ENCODE measurements around the gene CFB. TPM values are rescaled to one million over a fixed set of nuclear protein-coding genes. Genes with fewer than 3 reads are reported as not detected.

CFB gene
- total RNA-seq, 1 donor from 2014 or later = 13.8 TPM

DNA sequence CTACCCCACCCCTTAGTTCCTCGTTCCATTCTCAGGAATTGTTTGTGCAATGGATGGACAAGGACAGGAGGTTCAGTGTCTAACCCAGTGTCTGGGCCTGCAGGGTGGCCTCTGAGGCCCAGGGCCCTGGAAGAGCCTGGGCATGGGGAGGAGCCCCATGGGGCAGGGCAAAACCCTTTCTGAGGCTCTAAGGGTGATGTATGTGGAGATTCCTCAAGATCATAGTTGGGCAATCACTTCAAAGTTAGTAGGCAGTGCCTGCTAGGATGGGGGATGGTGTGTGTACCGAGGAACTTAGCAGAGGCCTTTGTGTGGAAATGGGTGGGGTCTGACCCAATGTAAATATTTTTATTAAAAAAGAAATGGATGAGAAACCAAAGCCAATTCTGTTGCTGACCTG, 25.1 kb upstream of the CFB start:
- Histone ChIP-seq H3K4me3 (ENCODE audit: low read depth, low read length) (no peak overlapping the region), H3K27me3 (ENCODE audit: control insufficient read depth, insufficient read depth, low read length) (no peaks in the 10 kb centered on the region), H3K36me3 (ENCODE audit: control insufficient read depth, insufficient read depth, low read length) (no peaks in the 10 kb centered on the region)
- TF ChIP-seq, protein P1, sequence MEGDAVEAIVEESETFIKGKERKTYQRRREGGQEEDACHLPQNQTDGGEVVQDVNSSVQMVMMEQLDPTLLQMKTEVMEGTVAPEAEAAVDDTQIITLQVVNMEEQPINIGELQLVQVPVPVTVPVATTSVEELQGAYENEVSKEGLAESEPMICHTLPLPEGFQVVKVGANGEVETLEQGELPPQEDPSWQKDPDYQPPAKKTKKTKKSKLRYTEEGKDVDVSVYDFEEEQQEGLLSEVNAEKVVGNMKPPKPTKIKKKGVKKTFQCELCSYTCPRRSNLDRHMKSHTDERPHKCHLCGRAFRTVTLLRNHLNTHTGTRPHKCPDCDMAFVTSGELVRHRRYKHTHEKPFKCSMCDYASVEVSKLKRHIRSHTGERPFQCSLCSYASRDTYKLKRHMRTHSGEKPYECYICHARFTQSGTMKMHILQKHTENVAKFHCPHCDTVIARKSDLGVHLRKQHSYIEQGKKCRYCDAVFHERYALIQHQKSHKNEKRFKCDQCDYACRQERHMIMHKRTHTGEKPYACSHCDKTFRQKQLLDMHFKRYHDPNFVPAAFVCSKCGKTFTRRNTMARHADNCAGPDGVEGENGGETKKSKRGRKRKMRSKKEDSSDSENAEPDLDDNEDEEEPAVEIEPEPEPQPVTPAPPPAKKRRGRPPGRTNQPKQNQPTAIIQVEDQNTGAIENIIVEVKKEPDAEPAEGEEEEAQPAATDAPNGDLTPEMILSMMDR (IDR thresholded peaks at IDR 0.05; ENCODE audit: insufficient read depth, low read length, poor library complexity, severe bottlenecking) = no peak
- no peak for DNase-seq (ENCODE audit: low read depth)

DNA sequence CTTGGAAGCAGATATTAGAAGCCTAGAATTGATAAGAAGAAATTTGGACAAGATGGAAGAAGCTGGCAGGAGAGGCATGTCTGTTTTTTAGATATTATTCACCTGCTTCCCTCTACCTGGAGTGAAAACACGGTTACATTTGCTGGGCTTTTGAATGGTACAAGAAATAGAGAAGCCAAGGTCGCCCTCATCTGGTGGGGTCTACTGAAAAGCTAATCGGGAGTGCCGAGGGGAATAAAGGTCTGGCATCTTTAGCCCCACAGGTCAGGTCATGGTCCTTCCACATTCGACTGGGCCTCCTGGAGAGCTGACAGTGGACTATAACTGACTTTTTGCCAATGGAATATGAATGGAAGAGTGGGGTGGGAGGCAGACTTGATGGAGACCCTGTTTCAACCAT, 23.0 kb upstream of the CFB start:
- no peak for DNase-seq (ENCODE audit: low read depth)
- H3K36me3 ChIP-seq (ENCODE audit: control insufficient read depth, insufficient read depth, low read length) = no peaks in the 10 kb centered on the region
- no peak overlapping the region for H3K4me3 ChIP-seq (ENCODE audit: low read depth, low read length)
- TF ChIP-seq, protein P1 (IDR thresholded peaks at IDR 0.05; ENCODE audit: insufficient read depth, low read length, poor library complexity, severe bottlenecking) = peak; percentile 27
- H3K27me3 ChIP-seq (ENCODE audit: control insufficient read depth, insufficient read depth, low read length) = peaks cover 5% of the 10 kb centered on the region

DNA sequence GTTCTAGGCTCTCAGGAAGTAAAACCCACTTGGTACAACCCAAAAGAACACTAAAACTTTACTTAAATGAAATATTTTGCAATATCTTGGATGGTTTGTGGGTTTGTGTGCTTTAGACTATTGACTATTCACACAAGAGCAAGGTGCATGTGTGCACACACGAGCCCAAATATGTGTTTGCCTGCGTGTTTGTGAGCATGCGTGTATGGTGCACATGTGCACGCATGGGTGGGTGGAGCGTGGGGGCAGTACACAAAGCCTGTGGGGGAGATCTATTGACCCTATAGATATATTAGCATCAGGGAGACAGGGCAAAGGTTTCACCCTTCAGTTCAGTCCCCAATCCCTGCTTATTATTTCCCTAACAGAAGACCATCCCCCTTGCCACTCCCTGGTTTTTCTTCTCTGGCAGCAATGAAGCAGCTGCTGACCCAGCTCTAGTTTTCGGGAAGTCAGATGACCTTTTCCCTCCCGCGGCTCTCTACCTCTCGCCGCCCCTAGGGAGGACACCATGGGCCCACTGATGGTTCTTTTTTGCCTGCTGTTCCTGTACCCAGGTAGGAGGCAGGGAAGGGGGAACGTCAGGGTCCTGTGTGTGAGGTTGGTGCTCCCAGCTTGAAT, 18.5 kb upstream of the CFB start, which contains the start of gene C2:
C2 (plus strand) TSS at position 476 of the 621 bp plus-strand sequence; CDS start at position 512, 36 bp downstream.
- DNase-seq (ENCODE audit: low read depth) = no peak
- TF ChIP-seq, protein P1 (IDR thresholded peaks at IDR 0.05; ENCODE audit: insufficient read depth, low read length, poor library complexity, severe bottlenecking) = no peak
- Histone ChIP-seq H3K36me3 (ENCODE audit: control insufficient read depth, insufficient read depth, low read length) (no peaks in the 10 kb centered on the region), H3K4me3 (ENCODE audit: low read depth, low read length) (no peak within 1 kb of the TSS), H3K27me3 (ENCODE audit: control insufficient read depth, insufficient read depth, low read length) (peaks cover 5% of the 10 kb centered on the region)

DNA sequence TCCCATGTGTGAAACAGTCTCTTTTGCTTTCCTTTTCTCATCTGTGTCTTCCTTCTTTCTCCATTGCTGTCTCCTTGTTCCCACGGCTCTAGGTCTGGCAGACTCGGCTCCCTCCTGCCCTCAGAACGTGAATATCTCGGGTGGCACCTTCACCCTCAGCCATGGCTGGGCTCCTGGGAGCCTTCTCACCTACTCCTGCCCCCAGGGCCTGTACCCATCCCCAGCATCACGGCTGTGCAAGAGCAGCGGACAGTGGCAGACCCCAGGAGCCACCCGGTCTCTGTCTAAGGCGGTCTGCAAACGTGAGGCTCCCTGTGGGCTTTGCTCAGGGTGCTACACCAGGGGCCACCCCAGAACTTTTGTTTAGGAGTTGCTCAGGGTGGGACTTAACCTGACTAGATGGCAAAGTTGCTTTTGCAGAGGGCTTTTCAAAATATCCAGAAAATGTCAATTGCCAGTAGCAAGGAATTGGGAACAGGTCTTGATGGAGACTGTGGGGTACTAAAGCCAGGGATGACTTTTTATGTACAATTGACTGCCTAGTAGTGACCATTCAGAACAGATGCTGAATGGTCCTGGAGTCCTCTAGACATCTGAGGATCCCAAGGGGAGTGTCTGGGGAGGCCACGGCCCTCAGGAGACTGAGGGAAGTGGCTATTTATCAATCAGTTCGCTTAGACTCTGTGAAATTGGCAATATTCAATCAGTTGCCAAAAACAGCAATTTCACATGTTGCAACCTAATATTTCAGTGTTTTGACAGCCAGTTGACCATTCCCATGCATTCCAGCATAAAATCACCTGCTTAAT, 17.8 kb upstream of the CFB start:
- Histone ChIP-seq H3K4me3 (ENCODE audit: low read depth, low read length) (no peak overlapping the region), H3K27me3 (ENCODE audit: control insufficient read depth, insufficient read depth, low read length) (peaks cover 6% of the 10 kb centered on the region), H3K36me3 (ENCODE audit: control insufficient read depth, insufficient read depth, low read length) (no peaks in the 10 kb centered on the region)
- no peak for DNase-seq (ENCODE audit: low read depth)
- TF ChIP-seq, protein P1 (IDR thresholded peaks at IDR 0.05; ENCODE audit: insufficient read depth, low read length, poor library complexity, severe bottlenecking) = no peak

DNA sequence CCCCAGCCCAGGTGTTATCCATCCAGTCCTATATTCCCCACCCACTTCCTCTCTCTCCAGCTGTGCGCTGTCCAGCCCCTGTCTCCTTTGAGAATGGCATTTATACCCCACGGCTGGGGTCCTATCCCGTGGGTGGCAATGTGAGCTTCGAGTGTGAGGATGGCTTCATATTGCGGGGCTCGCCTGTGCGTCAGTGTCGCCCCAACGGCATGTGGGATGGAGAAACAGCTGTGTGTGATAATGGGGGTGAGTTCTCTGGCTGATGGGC, 17.3 kb upstream of the CFB start:
- Histone ChIP-seq H3K27me3 (ENCODE audit: control insufficient read depth, insufficient read depth, low read length) (peaks cover 7% of the 10 kb centered on the region), H3K36me3 (ENCODE audit: control insufficient read depth, insufficient read depth, low read length) (no peaks in the 10 kb centered on the region), H3K4me3 (ENCODE audit: low read depth, low read length) (no peak overlapping the region)
- TF ChIP-seq, protein P1 (IDR thresholded peaks at IDR 0.05; ENCODE audit: insufficient read depth, low read length, poor library complexity, severe bottlenecking) = no peak
- no peak for DNase-seq (ENCODE audit: low read depth)
